Measurements from ENCODE around the gene MAN1C1. TPM values are rescaled to one million over a fixed set of nuclear protein-coding genes. Genes with fewer than 3 reads are reported as not detected.

Gene MAN1C1
- polyA plus RNA-seq, 1 of the 3 experiments (the other 2 are of a cell fraction): 0.20 TPM

DNA sequence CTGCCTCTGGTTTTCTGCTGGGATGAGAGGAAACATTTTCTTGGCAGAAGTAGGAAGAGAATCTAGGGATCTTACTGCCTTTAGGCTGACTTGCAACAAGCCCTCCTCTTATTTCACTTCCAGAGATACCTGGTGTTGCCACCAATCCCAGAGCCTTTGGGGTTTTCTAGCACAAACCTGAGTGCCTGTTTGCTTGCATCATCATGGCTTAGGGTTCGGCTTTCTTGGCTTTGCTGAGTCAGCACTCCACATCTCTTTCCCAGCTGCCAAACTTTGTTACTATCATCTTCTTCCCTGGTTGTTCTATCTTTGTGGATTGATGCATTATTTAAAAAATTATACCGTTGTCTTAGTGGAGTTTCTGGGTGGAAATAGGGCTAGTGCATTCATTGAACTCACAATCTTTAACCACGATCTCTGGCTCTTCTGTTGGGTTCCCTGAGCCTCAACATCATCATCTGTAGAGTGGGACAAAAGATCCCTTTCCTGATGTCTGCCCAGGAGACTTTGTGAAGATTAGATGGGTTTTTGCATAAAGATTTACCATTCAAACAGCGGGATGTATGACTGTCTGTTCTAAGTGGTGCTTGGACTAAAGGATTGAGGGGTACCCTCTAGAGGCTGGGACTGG, 106.8 kb downstream of the MAN1C1 start:
- TF ChIP-seq, protein P1, sequence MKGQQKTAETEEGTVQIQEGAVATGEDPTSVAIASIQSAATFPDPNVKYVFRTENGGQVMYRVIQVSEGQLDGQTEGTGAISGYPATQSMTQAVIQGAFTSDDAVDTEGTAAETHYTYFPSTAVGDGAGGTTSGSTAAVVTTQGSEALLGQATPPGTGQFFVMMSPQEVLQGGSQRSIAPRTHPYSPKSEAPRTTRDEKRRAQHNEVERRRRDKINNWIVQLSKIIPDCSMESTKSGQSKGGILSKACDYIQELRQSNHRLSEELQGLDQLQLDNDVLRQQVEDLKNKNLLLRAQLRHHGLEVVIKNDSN (IDR thresholded peaks at IDR 0.05; ENCODE audit: borderline replicate concordance, low read depth): no peak
- TF ChIP-seq, protein P2, sequence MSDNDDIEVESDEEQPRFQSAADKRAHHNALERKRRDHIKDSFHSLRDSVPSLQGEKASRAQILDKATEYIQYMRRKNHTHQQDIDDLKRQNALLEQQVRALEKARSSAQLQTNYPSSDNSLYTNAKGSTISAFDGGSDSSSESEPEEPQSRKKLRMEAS (IDR thresholded peaks at IDR 0.05; ENCODE audit: low read depth): no peak
- TF ChIP-seq FOXM1 (IDR thresholded peaks at IDR 0.05; ENCODE audit: low read depth) (no peak), EZH2phosphoT487 (IDR thresholded peaks at IDR 0.05; ENCODE audit: borderline replicate concordance, low read depth) (no peak), TCF12 (IDR thresholded peaks at IDR 0.05) (no peak), RCOR1 (IDR thresholded peaks at IDR 0.05; ENCODE audit: low read length) (no peak), RFX5 (IDR thresholded peaks at IDR 0.05; ENCODE audit: low read length) (no peak), RXRA (IDR thresholded peaks at IDR 0.05; ENCODE audit: borderline replicate concordance, low read depth) (no peak), TEAD4 (IDR thresholded peaks at IDR 0.05; ENCODE audit: borderline replicate concordance, insufficient read depth) (no peak), MXI1 (IDR thresholded peaks at IDR 0.05; ENCODE audit: low read depth, low read length) (no peak), YY1 (IDR thresholded peaks at IDR 0.05; ENCODE audit: low read depth) (no peak), FOXJ3 (CRISPR knock-in tag; IDR thresholded peaks at IDR 0.05) (no peak), GABPA (IDR thresholded peaks at IDR 0.05; ENCODE audit: low read depth) (no peak), FOSL2 (IDR thresholded peaks at IDR 0.05; ENCODE audit: borderline replicate concordance, low read depth) (no peak), JUND (IDR thresholded peaks at IDR 0.05) (no peak), POLR2AphosphoS5 (IDR thresholded peaks at IDR 0.05; ENCODE audit: low read depth, low read length) (no peak), TAF1 (IDR thresholded peaks at IDR 0.05; ENCODE audit: borderline replicate concordance, low read depth, low read length) (no peak)
- TF ChIP-seq, protein P3, sequence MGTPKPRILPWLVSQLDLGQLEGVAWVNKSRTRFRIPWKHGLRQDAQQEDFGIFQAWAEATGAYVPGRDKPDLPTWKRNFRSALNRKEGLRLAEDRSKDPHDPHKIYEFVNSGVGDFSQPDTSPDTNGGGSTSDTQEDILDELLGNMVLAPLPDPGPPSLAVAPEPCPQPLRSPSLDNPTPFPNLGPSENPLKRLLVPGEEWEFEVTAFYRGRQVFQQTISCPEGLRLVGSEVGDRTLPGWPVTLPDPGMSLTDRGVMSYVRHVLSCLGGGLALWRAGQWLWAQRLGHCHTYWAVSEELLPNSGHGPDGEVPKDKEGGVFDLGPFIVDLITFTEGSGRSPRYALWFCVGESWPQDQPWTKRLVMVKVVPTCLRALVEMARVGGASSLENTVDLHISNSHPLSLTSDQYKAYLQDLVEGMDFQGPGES (IDR thresholded peaks at IDR 0.05; ENCODE audit: low read depth, low read length): no peak
- TF ChIP-seq, protein P4, sequence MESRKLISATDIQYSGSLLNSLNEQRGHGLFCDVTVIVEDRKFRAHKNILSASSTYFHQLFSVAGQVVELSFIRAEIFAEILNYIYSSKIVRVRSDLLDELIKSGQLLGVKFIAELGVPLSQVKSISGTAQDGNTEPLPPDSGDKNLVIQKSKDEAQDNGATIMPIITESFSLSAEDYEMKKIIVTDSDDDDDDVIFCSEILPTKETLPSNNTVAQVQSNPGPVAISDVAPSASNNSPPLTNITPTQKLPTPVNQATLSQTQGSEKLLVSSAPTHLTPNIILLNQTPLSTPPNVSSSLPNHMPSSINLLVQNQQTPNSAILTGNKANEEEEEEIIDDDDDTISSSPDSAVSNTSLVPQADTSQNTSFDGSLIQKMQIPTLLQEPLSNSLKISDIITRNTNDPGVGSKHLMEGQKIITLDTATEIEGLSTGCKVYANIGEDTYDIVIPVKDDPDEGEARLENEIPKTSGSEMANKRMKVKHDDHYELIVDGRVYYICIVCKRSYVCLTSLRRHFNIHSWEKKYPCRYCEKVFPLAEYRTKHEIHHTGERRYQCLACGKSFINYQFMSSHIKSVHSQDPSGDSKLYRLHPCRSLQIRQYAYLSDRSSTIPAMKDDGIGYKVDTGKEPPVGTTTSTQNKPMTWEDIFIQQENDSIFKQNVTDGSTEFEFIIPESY (IDR thresholded peaks at IDR 0.05; ENCODE audit: borderline replicate concordance, low read depth): no peak
- TF ChIP-seq, protein P5, sequence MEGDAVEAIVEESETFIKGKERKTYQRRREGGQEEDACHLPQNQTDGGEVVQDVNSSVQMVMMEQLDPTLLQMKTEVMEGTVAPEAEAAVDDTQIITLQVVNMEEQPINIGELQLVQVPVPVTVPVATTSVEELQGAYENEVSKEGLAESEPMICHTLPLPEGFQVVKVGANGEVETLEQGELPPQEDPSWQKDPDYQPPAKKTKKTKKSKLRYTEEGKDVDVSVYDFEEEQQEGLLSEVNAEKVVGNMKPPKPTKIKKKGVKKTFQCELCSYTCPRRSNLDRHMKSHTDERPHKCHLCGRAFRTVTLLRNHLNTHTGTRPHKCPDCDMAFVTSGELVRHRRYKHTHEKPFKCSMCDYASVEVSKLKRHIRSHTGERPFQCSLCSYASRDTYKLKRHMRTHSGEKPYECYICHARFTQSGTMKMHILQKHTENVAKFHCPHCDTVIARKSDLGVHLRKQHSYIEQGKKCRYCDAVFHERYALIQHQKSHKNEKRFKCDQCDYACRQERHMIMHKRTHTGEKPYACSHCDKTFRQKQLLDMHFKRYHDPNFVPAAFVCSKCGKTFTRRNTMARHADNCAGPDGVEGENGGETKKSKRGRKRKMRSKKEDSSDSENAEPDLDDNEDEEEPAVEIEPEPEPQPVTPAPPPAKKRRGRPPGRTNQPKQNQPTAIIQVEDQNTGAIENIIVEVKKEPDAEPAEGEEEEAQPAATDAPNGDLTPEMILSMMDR (IDR thresholded peaks at IDR 0.05): no peak
- Histone ChIP-seq H3K27ac (ENCODE audit: low read depth in 2 of 2, low read length in 1 of 2) (no peak overlapping the region), H3K27me3 (ENCODE audit: insufficient read depth) (peaks cover 6% of the 10 kb centered on the region; the same call in 1 of the 2 replicates), H3K4me1 (ENCODE audit: control insufficient read depth in 1 of 2, insufficient read depth in 2 of 2, low read depth in 1 of 2, low read length in 1 of 2) (peaks cover 0 to 38% of the 10 kb centered on the region in 2 experiments; a peak in 2 of 4 replicates), H3K9me2 (no peaks in the 10 kb centered on the region), H3K79me2 (ENCODE audit: insufficient read depth) (no peaks in the 10 kb centered on the region), H3K9me3 (no peaks in the 10 kb centered on the region), H3F3A (replicated peaks; ENCODE audit: insufficient read depth) (no peaks in the 10 kb centered on the region), H3K4me3 (ENCODE audit: low read depth in 2 of 2, low read length in 1 of 2) (no peak overlapping the region), H4K20me1 (ENCODE audit: insufficient read depth) (no peaks in the 10 kb centered on the region), H2AFZ (ENCODE audit: low read depth) (no peak overlapping the region), H3K4me2 (no peak overlapping the region), H3K9ac (no peak overlapping the region), H3K36me3 (replicated peaks in 1 of 2; ENCODE audit: control insufficient read depth in 1 of 2, insufficient read depth in 2 of 2, low read length in 1 of 2) (no peaks in the 10 kb centered on the region)
- DNase-seq: no peak
- ChIA-PET CTCF (interaction anchor here (1.0 kb wide), 1 partner anchor 28 kb away, joined by 3 read pairs; no protein-coding TSS in a partner anchor), POLR2A (no interaction called here)
- 75% methylated on average over 4 of the region's 4 CpGs for WGBS (ENCODE audit: low lambda C conversion rate)
